ENCODE measurements around the gene RAB38.

The RAB38 gene

DNA sequence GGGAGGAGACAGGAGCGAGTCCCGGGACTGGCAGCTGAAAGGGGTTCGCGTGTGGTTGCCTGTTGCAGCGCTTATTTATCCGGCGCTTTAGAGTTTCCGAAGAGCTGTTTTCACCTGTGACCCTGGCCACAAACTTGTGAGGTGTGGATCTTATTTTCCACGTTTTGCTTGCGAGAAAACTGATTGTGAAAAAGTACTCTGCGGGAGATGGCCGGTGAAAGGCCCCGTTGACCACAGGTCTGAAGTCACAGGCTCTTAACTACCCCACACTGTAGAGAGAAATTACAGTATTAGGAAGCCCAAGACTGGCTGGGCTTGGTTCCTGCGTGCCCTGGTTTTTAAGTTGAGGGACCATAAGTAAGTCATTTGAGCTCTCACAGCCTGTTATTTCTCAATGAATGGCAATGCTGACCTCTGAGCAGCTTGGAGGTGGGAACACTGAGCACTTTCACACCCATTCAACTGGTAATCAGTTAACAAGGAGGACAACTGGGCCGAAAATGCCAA is 379 bp upstream of the RAB38 start:
- TF ChIP-seq, protein P1, sequence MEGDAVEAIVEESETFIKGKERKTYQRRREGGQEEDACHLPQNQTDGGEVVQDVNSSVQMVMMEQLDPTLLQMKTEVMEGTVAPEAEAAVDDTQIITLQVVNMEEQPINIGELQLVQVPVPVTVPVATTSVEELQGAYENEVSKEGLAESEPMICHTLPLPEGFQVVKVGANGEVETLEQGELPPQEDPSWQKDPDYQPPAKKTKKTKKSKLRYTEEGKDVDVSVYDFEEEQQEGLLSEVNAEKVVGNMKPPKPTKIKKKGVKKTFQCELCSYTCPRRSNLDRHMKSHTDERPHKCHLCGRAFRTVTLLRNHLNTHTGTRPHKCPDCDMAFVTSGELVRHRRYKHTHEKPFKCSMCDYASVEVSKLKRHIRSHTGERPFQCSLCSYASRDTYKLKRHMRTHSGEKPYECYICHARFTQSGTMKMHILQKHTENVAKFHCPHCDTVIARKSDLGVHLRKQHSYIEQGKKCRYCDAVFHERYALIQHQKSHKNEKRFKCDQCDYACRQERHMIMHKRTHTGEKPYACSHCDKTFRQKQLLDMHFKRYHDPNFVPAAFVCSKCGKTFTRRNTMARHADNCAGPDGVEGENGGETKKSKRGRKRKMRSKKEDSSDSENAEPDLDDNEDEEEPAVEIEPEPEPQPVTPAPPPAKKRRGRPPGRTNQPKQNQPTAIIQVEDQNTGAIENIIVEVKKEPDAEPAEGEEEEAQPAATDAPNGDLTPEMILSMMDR (conservative IDR thresholded peaks at IDR 0.05; ENCODE audit: low read depth), result no peak
- CTCF ChIA-PET, result no interaction called here
- peak overlapping the region; percentile 99 for H3K27ac ChIP-seq
- no peak for DNase-seq (ENCODE audit: low spot score)
- POLR2A ChIA-PET (ENCODE audit: low non-redundant PET), result interaction anchor here (0.6 kb wide), 1 partner anchor 249 kb away, joined by 3 read pairs; no protein-coding TSS in a partner anchor

DNA sequence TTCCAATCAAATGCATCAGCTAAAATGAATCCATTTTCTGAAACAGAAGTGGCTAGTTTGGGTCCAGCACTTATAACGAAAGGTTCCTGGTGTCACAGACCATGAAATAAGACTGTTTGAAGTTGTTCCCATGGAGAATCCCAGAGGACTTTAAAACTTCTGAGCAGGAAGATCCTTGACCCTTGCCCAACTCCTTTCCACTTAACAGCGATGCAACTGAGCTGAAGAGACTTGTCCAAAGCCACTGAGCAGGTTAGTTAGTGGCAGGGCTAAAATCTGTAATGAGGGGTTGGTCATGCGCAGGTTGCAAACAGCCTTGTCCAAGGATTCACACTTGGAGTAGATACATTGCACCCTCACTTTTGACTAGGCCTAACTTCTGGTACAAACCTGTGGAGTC is 1.3 kb downstream of the RAB38 start:
- POLR2A ChIA-PET (ENCODE audit: low non-redundant PET), result no interaction called here
- CTCF ChIA-PET, result interaction anchor here (0.6 kb wide), 1 partner anchor 132 kb away, joined by 4 read pairs; no protein-coding TSS in a partner anchor
- H3K27ac ChIP-seq, result peak overlapping the region; percentile 99
- TF ChIP-seq, protein P1 (conservative IDR thresholded peaks at IDR 0.05; ENCODE audit: low read depth), result no peak
- no peak for DNase-seq (ENCODE audit: low spot score)

DNA sequence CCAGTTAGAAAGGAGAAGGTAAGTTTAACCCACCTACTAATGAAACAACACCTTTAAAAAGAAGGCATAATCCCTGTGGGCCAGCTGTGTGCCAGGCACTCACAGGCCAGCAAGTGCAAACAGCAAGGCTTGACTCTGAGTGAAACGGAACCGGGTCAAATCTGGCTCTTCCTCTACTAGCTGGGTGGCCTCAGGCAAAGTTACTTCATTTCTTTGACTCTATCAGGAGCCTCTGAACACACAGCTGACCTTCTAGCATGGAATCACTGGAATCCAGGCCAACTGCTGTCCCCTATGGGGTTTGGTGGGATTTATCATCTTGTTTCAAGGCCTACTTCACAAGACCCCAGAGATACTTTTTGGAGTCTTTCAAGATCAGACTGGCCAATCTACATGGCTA is 3.3 kb downstream of the RAB38 start:
- TF ChIP-seq, protein P1 (conservative IDR thresholded peaks at IDR 0.05; ENCODE audit: low read depth), result no peak
- H3K27ac ChIP-seq, result peak overlapping the region; percentile 50; the same call in 1 of the 2 replicates
- ChIA-PET CTCF (no interaction called here), POLR2A (ENCODE audit: low non-redundant PET) (no interaction called here)
- no peak for DNase-seq (ENCODE audit: low spot score)

DNA sequence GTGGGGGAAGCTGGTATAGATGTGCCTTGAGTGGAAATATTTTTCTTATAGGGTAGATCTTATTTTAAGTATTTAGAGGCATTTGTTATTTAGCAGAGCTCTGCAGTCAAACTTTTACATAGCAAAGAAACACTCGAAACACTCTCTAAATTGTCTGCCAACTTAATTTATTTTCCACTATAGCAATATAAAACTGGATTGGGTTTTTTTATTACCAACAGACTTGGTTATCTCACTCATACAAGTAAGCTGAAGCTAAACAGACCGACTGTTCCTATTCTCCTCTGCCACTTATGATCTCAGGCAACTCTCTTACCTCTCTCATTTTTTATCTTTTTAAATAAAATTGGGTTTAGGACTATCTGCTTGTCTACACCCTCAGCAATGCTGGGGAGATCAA is 4.6 kb downstream of the RAB38 start:
- H3K27ac ChIP-seq, result no peak overlapping the region
- no peak for DNase-seq (ENCODE audit: low spot score)
- ChIA-PET CTCF (interaction anchor here (0.6 to 1.2 kb wide), 3 partner anchors 27 to 347 kb away, joined by 3 to 4 read pairs (median 3); no protein-coding TSS in a partner anchor), POLR2A (ENCODE audit: low non-redundant PET) (no interaction called here)
- TF ChIP-seq, protein P1 (conservative IDR thresholded peaks at IDR 0.05; ENCODE audit: low read depth), result no peak

DNA sequence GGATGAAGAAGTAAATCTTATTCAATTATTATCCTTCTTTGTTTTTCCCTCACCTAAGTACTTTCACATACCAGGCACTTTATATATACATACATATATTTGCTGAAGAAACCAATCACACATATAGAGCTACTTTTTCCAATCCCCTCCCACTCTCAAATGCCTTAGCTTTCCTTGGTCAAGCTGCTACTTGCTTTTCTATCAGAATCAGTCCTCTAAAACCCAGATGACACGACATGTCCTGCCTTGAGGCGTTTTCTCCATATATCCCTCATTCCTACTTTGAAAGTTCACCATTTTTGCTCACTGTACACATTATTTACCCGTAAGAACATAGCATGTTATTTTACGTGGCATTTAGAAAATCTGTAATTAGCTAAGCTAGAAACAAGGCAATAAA is 5.4 kb downstream of the RAB38 start:
- CTCF ChIA-PET, result interaction anchor here (0.6 to 1.2 kb wide), 4 partner anchors 27 to 346 kb away, joined by 3 to 4 read pairs (median 3); no protein-coding TSS in a partner anchor
- TF ChIP-seq, protein P1 (conservative IDR thresholded peaks at IDR 0.05; ENCODE audit: low read depth), result no peak

DNA sequence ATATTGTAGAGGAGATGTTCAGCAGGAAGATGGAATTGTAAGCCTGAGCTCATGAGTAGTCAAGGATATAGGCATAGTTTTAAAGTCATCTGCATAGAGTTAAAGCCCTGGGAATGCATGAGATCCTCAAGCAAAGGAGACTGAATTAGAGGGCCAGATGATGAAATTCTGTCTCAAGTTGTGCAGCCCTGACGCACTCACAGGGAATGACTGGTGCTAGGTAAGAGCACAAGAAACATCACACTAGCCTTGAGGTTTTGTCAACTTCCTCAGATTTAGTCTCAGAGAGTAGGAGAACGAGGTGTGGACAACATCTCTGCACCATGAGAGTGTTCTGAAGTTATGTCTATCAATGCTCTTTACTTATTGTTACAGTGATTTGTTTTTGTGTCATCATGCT is 5.8 kb downstream of the RAB38 start:
- TF ChIP-seq, protein P1 (conservative IDR thresholded peaks at IDR 0.05; ENCODE audit: low read depth), result no peak
- no peak overlapping the region for H3K27ac ChIP-seq
- ChIA-PET CTCF (interaction anchor here (0.5 kb wide), 1 partner anchor 862 kb away, joined by 4 read pairs; no protein-coding TSS in a partner anchor), POLR2A (ENCODE audit: low non-redundant PET) (no interaction called here)
- DNase-seq (ENCODE audit: low spot score), result no peak

More for the DNA sequence above, 5.4 kb downstream of the RAB38 start:
- POLR2A ChIA-PET (ENCODE audit: low non-redundant PET), result no interaction called here
- no peak overlapping the region for H3K27ac ChIP-seq
- peak; percentile 27 for DNase-seq (ENCODE audit: low spot score)

All from RWPE1 (cell line).